HG03432 (cell line): ENCODE data around the gene LIX1L.

Experiments used
- ATAC-seq: cut with Tn5 transposase; IDR thresholded peaks from one replicate; pipeline ENCODE4 v1.9.1; 2021; ENCODE audit warnings: mild to moderate bottlenecking, moderate library complexity; ENCODE audit not compliant: unreplicated experiment

Gene LIX1L

GRCh38 chr1:145963265-145964019, 5.6 kb upstream of the LIX1L start:
- ATAC-seq, result no peak

- ATAC-seq, result no peak
These were observed 4.6 kb upstream of the LIX1L start for GRCh38 chr1:145962157-145963102.

DNA sequence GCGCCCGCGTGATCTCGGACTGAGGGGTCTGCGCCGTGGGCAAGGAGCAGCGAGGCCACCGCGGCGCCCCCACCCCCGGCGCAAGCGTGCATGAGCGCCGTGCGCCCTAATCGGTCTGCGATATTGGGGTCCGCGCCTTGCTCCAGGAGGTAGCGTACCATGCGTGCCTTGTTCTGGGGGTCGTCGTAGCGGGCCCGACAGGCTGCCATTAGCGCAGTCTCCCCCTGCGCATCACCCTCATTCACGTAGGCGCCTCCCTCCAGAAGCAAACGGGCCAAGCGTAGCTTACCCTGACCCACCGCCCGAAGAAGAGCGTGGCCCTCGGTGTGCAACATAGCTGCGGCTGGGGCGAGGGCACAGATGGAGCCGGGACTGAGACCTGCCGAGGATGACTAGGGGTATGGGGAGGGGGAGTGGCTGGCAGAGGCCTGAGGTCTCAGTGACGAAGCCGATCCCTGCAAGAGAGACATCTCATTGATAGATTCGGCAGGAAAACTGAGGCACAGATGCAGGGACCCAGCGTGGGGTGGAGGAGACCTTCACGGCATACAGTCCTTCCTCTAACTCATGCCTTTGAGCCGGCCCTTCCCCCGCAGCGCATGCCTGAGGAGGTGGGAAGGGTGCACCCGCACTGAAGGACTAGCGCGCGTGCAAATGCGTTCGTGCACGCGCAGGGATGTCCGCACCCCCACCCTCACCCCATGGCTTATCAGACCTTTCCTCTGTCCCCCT, 3.8 kb upstream of the LIX1L start:
- no peak for ATAC-seq

DNA sequence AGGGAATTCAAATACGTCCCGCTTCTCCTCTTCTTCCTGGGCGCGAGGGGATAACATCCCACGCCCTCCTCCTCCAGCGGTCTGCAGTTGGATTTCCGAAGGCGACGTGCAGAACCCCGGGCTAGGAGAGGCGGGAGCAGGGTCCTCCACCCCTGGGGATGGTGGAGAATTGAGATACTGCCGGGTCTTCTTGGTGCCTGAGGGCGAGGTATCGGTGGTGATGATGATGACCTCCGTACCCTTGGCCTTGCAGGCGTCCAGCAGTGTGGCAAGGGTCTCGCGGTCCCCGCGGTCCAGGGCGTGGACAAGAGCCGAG, 3.2 kb upstream of the LIX1L start:
- ATAC-seq, result no peak

- ATAC-seq, result no peak
These were observed 2.8 kb upstream of the LIX1L start for GRCh38 chr1:145960468-145961108.

- ATAC-seq, result no peak
These were observed 2.2 kb upstream of the LIX1L start for GRCh38 chr1:145959957-145960467.

DNA sequence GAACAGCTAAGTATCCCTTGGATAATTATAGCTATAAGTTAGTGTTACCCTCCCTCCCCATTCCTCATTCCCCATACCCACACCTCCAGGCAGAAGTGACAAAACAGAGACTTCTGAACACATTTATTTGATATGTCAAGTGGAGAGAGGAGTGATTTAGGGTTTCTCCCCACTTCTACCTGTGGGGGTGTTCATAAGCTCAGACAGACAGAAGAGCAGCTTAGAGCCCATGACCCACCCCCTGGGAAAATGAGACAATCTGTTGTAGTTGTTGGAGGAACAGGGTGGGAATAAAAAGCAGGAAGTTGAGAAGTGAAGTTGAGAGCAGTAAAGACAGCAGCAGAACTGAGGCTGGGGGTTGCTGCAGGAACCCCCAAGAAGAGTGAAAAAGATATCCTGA, 1.5 kb upstream of the LIX1L start:
- ATAC-seq, result no peak

- no peak for ATAC-seq
These were observed 917 bp upstream of the LIX1L start for GRCh38 chr1:145958734-145959133.

GRCh38 chr1:145956781-145957442, 905 bp downstream of the LIX1L start:
- ATAC-seq, result no peak

DNA sequence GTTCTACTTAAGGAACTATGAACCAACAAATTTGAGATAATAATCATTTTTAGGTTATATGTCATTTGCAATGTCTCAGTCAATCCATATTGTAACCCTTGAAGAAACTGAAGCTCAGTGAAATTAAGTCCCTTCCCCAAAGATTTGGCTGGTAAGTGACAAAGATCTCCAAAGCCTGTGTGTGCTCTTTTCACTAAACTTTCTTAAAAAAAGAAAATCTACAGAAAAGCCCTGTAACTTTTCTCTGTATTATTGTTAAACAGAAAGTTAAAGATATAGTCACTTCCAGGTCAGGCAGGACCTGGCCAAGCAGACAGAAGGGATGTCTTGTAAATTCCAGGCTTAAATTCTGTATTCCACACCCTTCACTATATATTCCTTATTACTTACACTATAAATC, 1.5 kb downstream of the LIX1L start:
- no peak for ATAC-seq

GRCh38 chr1:145955436-145955835, 2.4 kb downstream of the LIX1L start:
- no peak for ATAC-seq

GRCh38 chr1:145953861-145954260, 4.0 kb downstream of the LIX1L start:
- no peak for ATAC-seq

- no peak for ATAC-seq
These were observed 4.9 kb downstream of the LIX1L start for GRCh38 chr1:145952903-145953302.

DNA sequence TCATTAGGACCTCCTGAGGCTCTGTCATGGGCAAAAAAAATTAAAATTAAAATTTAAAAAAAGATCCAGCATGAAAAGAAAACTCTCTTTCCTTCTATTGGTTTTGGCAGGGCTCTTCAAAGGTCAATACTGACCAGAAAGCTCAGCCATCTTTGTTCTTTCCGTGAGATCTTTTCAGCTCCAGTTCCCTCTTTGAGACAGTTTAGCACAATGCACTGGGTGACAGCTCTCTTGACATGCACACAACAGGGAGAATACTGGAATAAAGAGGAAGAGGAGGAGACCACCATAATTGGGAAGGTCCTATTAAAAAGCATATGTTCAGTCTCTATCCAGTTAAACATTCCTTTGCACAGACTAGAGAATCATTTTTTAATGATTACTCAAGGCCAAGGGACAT, 6.3 kb downstream of the LIX1L start:
- no peak for ATAC-seq

GRCh38 chr1:145949219-145949618, 8.6 kb downstream of the LIX1L start:
- ATAC-seq, result no peak

DNA sequence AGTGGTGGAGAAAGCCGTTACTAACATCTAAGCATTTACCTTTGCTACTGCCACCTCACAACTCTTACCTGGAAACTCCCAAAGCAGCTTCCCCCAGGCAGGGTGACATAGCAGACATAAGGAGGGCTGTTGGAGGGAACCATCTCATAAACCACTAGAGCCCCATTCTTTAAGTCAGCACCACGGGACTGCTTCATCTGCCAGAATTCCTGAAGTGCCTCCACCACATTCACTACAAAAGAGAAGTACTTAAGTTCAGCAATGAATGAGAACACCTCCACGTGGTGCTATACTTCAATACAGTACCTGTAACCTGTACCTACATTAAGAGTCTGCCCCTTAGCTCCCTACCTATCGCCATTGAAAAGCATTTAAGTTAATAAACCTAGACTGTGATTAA, 10.3 kb downstream of the LIX1L start:
- ATAC-seq, result no peak

DNA sequence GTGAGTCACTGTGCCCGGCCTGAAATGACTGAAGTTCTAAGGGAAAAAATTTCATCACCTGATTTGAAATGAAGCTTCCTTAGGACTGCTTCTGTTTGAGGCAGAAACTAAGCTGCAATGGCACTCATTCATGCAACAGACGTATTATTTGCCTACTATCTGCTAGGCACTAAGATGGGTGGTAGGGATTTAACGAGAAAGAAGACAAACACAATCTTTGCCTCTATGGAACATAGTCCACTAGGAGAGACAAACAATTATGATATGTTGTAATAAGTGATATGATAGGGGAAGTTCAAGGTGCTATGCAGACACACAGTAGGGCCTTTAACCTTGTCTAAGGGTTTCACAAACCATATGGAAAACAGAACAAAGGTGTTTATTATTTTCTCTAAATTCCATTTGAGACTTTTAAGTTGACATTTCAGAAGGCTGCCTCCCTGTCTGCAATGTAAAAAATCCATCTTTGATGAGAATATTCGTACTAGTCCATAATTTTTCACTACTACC, 11.3 kb downstream of the LIX1L start:
- ATAC-seq, result no peak

DNA sequence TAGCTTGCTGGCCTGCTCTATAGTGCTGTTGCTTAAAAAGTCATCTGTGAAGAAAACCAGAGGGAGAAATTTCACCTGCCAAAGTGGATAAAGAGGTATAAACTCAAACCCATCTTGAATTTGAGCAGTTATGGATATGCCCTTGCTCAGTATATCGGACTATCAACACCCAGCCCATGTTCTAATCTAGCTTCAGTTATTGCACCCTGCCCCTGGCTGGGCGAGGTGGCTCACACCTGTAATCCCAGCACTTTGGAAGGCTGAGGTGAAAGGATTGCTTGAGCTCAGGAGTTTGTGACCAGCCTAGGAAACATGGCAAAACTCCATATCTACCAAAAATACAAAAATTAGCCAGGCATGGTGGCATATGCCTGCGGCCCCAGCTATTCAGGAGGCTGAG, 13.3 kb downstream of the LIX1L start:
- no peak for ATAC-seq

GRCh38 chr1:145942871-145943270, 14.9 kb downstream of the LIX1L start:
- ATAC-seq, result no peak

- no peak for ATAC-seq
These were observed 15.4 kb downstream of the LIX1L start for GRCh38 chr1:145942405-145942804.
